ACHN (cell line): ENCODE results near the gene CACNA1C.

ENCODE experiments used
- DNase-seq: peaks from one replicate; pipeline ENCODE4 v3.0.0-alpha.2; 2015
- in situ Hi-C: cut with HindIII; loops from 2 replicates; pipeline ENCODE4 v1.10.0; 2017; ENCODE audit warnings: low sequenced_read_pairs, low pct_ligation_motif_present, low pct_unique_long_range_greater_than_20kb

The CACNA1C gene

DNA sequence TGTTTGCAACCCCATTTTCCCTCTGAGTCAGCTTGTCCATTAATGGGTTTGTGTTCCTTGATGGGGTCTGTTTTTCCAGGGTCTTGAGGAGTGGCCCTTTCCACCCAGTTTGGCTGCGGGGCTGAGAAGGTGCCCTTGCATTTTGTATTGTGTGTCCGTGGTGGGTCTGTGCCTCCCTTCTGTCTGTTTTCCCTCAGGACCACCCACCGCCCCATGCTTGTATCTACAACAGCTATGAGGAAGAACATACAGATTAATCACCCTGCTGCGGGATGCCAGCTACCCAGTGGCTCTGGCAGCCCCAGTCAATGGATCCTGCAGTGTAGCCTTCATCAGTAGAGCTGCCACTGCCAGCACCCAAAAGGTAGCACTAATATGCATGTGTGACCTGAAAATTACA lies 235.7 kb downstream of the CACNA1C start:
- no peak for DNase-seq
- in situ Hi-C loops = no loop called here

DNA sequence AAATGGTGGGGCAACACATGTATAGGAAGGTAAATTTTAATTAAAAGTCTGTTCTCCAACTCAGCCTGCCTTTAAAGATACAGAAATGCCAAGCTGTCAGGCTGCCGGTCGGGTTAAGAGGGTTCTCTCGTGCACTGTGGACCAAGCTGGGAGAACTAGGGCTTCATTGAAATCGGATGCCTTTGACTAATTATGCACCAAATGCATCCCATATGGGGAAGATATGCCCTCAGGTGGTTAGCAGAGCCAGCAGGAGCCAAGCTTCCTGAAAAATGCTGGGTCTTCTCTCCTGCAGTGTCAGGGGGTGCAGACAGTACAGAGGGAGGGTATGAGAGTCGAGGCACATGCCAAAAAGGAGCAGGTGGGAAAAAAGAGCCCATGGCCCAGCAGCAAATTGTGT lies 236.1 kb downstream of the CACNA1C start:
- in situ Hi-C loops = no loop called here
- no peak for DNase-seq

DNA sequence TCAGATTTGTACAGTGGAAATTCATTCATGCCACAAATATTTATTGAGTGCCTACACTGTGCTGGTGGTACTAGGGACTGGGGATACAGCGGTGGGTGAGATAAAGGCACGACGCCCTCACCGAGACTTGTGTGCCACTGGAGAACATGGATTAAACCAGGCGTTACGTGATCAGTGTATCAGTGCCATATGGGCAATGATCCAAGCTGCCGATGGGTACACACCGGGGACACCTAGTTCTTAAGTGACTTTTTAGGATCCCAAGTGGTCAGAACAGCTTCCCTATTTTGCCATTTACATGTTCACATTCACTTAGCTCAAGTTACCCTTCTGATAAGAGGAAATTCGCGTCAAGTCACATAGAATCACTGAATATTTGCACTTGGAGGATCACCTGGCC lies 236.7 kb downstream of the CACNA1C start:
- in situ Hi-C loops = no loop called here
- DNase-seq = no peak

DNA sequence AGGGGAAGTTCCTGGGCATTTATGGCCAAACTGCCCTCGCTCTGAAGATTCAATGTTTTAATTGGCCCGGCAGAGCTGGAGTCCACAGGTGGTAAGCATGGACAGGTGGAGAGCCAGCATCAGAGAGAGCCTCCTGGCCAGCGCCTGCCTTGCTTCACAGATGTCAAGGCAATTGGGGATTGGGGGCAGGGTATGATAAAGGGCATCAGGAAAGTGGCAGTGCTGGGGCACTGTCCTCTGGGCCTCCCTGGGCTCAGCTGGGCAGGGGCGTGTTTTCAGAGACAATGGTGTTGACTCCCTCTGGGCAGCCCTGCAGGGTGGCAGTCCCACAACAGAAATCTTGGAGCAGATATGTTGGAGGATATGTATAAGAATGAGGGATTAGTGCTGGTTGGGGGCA lies 237.3 kb downstream of the CACNA1C start:
- in situ Hi-C loops = no loop called here
- no peak for DNase-seq

DNA sequence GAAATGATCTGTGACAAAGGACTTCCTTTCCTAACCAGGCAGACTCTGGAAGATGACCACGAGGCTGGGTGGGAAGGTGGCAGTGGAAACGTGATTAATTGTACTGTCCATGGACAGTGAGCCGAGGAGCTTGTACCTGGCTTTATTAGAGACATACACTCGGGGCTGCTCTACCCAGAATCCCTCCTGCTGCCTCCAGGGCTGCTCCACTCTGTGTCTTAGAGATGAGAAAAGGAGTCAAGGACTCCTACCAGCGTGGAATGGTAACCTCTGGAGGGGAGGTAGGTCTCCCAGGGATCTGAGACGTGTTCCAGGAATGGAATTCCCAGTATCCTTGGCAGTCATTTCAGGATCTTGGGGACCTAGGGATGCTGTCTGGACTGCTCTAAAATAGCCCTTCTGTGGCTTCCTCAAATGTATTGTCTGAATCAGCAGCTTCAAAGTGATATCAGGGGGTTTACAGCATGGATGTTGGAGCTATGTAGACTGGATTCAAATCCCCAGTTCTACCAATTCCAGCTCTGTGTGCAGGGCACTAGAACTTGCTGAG lies 237.8 kb downstream of the CACNA1C start:
- no peak for DNase-seq
- in situ Hi-C loops = no loop called here

DNA sequence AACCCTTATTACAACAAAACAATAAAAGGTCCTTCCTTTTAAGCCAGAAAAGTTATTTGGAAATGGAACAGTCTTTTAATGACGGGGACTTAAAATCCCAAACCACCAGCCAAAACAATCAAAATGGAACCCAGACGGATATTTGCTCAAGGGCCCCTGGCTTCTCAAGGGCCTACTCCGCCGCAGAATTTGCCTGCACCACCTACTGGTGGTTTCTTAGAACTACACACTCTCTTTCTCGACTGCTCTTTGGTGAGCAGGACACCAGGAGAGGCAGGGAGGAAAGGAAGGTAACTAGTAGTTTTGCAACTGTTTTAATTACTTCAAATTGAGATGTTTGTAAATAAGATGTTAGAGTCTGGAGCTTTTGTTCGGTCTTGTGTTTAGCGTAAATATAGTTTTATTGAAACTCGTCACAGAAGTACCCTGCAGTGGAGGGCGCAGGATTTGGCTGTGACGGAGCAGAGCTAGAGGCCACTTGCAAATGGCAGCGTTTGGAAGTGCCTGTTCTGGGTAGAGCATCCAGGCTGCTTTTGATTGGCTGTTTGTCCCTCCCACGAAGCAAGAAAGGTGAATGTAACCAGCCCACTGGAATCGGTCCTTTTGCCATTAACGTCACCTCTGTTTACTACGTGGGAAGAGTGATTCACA lies 238.5 kb downstream of the CACNA1C start:
- in situ Hi-C loops = no loop called here
- peak; percentile 68 for DNase-seq

DNA sequence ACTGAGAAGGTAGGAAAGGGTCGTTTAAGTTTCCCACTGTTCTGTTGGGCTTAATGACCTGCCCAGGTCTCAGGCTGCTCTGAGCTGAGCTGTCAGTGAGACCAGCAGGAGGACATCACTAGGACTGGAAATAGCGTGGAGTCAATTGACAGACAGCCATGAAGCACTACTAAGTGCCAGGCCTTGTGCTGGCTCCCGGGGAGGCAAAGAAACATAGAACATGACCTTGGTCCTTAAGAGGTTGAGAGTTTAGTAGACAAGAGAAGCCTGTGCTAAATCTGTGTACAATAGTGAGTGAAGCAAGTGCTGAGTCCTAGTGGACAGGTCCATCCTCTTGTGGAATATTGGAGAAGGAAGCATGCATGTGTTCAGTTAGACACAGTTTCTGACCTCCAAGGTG lies 239.2 kb downstream of the CACNA1C start:
- DNase-seq = no peak
- in situ Hi-C loops = no loop called here

DNA sequence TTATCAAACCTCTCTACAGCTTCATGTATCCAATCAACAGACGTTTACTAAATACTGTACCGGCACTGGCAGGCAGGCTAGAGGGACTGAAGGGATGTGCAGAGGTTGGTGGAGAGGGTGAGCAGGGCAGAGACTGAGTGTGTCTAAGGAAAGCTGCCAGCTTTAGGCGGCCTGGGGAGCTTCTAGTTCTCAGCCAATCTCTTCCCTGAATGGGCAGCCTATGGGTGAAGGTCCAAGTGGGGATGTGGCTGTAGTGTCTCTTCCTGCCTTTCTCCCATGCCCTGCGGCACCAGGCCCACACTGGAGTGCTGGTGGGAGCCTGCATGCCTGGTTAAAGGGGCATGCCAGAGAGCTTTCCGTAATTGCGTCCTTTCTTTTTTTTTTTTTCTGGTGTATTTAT lies 239.8 kb downstream of the CACNA1C start:
- DNase-seq = no peak
- in situ Hi-C loops = no loop called here

DNA sequence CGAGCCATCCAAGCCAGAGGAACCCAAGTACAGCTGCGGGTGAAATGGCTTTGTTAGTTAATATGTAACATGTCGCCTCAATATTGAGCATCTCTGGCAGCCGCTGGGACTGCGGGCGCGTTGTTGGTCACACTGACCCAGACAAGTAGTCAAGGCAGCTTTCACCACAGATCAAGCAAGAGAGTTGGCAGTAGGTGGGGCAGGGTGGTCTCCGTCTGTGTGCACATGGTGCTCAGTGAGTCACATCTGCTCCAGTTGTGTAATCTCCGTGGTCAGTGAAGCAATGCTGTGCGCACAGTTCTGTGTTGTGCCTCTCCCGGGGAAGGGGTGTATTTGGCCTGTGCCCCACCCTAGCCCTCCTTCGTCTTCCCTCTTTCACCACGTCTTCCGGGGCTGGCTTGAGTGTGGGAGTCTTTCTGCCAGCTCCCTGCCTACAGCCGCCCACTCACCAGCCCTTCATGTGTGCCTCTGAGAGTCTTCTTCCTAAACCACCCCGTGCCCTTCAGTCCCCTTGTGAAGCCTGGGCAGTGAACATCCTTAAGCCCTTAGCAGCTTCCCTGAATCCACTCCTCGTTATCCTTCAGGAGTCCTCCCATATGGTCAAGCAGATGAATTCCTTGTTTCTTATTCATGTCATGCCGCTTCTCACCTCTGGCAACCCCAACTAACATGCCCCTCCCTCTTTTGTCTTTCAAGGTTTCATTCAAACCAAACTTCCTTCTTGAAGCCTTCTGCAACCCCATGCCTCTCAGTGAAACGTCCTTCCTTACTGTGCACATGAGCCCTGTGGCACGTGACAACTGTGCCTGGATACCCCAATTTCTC lies 242.1 kb downstream of the CACNA1C start:
- in situ Hi-C loops = no loop called here
- no peak for DNase-seq

DNA sequence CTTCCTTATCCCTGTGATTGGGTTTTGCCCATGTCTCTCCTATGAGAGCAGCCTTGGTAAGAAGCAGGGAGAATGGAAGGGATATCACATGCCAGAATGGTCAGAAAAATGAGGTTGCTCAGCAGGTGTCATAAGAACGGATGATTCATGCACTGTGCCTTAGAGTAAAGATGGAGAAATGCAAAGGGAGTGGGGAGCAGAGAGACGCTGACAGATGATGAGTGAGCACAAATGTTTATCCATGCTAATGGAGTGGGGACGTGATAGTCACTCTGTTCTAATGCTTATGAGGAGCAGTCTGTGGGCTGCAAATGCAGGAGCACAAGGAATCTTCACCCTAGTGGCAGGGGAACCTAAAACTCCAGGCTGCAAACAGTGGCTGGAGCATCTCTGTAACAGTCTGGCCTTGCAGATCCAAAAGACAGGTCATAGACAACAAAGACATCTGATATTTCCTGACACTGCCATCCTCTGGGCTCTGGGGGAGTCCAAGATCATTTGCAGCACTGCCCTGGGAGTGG lies 243.2 kb downstream of the CACNA1C start:
- DNase-seq = no peak
- in situ Hi-C loops = no loop called here

DNA sequence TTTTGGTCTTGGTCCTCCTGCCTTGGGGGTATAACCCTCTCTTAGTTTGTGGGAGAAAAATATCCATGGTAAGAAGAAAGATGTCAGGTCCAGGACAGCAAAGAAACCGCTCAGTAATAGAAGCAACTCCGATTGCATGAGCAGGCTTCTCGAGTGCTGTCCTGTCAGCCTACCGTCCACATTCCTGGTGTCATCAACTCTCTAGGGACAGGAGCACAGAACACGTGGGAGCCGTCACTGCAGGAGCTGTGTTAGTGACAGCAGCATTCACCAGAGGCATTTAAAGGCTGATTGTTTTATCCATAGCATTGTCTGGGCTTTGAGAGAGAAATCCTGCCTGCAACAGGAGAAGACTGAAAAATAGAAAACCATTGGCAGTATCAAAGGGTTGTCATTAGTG lies 244.2 kb downstream of the CACNA1C start:
- no peak for DNase-seq
- in situ Hi-C loops = no loop called here

DNA sequence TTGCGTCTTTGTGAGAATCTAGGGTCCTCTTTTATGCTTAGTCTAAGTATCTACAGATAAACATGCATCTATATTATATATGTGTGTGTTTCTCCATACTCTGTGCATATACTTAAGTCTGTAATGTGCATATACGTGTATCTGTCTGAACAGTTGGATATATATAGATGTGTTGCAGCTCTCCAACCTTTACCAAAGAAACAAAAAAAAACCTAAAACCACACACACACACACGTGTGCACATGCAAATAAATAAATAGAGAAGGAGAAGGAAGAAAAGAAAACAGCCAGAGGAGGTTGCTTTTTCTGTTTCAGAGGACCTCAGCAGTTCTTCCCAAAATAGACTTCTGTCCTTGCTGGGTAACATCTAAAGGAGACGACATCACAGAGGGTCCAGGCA lies 244.9 kb downstream of the CACNA1C start:
- in situ Hi-C loops = no loop called here
- DNase-seq = no peak

DNA sequence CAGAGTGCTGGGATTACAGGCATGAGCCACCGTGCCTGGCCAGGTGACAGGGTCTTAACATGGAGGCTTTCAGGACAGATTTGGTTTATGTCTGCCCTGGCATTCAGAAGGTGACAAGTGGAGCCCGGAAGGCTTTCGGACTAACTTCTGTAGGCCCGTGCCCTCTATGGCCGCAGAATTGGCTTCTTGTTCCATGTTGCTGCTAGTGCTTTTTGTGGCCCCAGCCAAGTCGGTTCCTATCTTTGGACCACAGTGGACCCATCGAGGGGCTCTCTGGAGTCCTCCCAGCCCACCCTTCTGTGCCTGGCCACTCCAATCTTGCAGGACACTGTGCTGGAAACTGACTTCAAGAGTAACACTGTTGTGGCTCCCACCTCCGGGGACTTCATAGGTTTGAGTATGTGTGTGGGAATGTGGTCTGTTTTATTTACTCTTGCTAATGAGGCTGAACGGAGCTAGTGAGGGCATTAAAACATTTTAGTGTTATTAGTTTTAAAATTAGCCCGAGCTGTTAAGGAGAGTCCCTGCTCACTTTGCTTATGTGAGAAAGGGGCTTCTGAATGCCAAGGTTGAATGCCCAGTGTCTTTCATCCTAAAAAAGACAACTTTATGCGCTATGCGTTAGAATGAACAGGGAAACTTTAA lies 245.9 kb downstream of the CACNA1C start:
- DNase-seq = no peak
- in situ Hi-C loops = no loop called here

DNA sequence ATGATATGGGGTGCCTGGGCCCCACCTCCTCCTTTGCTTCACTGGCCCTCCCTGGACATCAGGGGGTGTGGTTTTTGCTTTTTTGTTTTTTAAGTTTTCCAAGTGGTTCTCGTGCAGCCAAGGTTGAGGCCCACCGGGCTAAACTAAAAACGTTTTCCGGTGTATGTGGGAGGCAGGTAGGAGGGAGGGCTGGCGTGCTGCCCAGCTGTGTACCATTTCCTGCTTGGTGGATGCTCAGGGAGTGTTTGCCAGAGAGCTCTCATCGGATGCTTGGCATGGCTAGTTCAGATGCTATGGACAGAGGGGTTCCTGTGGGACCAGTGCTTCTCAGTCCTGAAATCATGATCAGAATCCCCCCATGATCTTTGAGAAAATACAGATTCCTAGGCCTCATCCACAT lies 246.4 kb downstream of the CACNA1C start:
- no peak for DNase-seq
- in situ Hi-C loops = no loop called here

DNA sequence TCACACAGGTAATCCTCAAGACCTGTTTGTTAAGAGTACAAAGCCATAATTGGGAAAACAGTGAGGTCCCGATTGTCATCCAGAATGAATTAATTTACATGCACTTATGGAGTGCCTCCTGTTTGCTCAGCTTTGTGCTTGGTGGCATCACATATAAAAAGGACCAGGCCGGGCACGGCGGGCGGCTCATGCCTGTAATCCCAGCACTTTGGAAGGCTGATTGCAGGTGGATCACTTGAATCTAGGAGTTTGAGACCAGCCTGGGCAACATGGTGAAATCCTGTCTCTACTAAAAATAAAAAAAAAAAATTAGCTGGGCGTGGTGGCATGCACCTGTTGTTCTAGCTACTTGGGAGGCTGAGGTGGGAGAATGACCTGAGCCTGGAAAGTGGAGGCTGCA lies 247.4 kb downstream of the CACNA1C start:
- DNase-seq = no peak
- in situ Hi-C loops = no loop called here

DNA sequence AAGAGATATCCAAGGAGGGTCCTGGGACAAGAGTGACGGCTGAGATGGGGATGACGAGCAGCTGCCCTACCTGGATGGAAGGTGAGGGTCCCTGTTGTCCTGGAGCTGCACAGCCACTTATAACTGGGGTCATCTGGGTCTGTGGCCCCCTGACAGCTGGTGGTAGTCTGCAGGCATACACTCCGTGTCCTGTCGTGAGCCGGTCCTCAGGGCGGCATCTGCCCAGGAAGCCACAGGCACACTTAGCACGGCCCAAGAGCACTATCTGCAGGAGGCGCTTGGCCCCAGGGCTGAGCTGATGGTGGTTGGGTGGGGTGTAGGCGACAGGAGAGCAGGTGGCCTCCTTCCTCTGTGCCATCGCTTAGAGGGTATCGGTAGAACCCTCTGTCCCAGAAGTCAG lies 248.1 kb downstream of the CACNA1C start:
- DNase-seq = no peak
- in situ Hi-C loops = no loop called here

DNA sequence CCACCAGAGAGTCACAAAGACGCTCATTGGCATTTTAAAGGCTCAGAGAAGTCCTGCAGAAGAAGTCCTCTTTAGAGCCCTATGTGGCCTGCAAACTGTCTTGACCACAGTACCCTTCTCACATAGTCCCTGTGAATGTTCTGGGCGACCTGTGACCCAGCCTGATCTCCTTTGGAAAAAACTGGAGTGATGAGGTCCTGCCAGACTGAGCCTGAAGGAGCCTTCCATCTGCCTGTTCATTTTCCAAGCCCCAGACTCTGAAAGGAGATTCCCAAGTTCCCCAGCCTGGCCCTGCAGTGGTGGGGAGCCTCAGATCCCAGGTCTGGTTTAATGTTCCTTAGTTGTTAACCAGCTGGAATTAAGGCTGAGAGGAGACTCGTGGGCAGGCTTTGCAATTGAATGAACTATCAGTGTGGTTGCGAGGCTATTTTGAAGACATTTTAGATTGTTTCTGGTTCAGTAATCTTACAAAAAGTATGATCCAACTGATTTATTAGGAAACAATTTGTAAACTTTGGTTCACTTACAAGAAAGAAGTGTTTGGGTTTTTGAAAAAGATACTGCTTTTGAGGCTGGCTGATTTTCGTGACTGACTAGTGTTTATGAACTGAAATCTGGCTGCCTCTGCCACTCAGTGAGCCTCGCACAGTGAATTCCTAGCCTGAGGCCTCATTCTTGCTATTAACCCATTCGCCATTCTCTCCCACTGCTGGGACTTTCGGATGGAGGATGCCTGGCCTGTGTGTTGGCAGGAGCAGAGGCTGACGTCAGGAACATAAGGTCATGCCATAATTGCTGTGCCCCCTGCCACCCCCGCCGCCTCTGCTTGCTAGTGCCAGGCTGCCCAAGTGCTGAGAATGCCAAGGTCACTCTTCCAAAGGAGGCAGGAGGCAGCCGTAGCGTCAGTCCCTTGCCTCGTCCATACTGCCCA lies 249.0 kb downstream of the CACNA1C start:
- in situ Hi-C loops = no loop called here
- no peak for DNase-seq
